HS-27A (cell line): ENCODE results near the gene RNU1-2.
"Not testable (repeated sequence)": the region's sequence is repeated elsewhere in the genome, so short reads cannot be mapped to it uniquely, and the experiment has no call there.

Source experiments
- DNase-seq: peaks from one replicate; pipeline ENCODE4 v3.0.0-alpha.2; 2012; ENCODE audit warnings: low read depth, missing footprints

RNU1-2 gene

DNA sequence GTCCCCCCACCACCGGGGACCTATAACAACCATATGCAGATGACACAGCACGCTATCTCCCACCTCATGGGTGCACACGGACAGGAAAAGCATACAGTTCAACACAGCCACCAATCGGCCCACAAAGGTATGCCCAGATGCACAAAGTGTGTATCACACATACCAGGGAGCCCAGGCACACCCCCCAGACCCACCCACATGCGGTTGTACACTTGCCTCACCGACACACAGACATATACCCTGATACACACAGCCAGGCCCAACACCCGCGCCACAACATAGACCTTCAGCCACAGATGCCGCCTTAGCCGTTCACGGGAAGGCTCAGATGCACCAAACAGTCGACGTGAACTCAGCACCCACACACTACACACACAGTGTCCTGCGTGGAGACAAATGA, 31.5 kb downstream of the RNU1-2 start:
- no peak for DNase-seq

DNA sequence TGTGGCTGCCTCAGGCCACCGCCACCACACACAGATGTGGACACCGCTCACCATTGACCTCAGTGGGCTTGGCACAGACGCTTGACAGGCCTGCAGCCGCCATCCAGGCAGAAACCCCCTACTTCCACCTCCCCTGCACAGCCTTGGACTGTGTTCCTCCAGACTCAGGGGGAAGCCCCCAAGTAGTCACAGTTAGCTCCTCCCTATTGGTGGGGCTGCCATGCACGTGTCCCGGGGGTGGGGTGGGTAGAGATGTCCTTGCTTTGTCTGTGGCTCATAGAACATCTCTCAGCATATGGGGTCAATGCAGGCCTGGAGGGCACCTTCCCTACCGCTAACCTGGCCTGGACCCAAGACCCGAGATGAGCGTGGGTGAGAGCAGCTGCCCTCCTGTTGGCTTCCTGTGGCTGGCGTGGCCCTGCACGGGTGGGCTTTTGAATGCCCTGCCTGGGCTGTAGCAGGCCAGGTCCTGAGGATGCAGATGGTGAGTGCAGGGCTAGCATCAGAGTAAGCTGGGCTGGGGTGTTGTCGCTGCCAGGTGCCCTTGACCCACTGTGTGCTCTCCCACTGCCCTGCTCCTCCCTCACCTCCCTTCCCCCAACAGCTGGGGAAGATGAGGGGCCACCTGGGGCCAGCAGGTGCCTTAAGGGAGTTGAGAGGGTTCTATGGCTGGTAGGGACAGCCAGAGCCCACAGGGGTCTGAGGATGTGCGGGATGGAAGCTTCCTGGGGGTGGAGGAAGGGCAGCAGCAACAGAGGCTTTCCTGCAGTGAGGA, 32.1 kb downstream of the RNU1-2 start:
- DNase-seq, result no peak

DNA sequence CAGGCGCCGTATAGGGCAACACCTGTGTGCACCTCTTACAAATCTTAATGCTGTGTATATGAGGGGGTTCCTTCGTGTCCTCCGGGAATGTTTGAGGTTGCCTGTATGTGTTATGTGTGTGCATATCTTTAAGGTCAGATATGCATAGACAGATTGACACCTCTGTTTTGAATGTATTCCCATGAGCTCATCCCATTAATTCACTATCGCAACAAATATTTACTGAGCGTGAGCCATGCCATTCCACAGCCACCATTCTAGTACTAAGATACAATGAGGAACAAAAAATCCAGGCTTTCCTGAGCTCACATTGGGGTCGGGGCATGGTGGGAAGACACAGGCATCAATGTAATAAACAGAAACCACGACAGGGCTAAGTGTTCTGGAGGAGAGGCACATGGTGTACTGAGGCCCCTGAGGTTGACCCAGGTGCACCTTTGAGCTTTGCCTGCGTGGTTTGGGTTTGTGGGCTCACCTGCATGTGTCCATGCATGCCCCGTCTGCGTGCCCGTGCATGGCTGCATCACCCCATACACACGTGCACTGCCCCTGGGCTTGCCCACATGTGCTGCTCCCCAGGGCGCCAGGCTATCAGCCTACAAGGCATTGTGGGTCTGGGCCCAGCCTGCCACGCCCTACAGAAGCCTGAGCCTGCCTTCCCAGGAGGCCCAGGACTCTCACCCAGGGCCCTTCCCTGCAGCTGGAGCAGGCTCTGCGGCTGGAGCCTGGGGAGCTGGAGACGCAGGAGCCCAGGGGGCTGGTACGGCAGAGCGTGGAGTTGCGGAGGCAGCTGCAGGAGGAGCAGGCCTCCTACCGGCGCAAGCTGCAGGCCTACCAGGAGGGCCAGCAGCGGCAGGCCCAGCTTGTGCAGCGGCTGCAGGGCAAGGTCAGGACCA, 33.6 kb downstream of the RNU1-2 start:
- DNase-seq, result not testable (repeated sequence)

DNA sequence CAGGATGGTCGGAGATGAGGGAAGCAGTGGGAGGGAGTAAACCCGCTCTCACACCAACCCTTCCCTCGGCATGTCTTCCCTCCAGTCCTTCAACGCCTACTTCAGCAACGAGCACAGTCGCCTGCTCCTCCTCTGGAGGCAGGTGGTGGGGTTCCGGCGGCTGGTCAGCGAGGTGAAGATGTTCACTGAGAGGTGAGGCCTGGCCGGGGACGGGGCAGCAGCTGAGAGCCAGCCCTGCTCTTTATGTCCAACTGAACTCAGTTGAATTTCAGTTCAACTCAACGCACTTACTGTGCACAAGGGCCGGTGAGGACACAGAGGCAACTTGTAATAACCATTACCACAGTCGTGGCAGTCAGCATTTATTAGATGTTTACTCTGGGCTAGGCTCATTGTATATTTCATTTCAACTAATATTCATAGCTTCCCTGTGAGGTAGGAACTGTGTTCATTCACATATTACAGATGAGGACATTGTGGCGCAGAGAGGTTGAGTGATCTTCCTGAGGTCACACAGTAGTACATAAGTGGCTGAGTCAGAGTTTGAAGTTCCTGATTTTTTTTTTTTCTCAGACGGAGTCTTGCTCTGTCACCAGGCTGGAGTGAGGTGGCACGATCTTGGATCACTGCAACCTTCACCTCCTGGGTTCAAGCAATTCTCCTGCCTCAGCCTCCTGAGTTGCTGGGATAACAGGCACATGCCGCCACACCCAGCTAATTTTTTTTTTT, 35.6 kb downstream of the RNU1-2 start:
- DNase-seq, result not testable (repeated sequence)

DNA sequence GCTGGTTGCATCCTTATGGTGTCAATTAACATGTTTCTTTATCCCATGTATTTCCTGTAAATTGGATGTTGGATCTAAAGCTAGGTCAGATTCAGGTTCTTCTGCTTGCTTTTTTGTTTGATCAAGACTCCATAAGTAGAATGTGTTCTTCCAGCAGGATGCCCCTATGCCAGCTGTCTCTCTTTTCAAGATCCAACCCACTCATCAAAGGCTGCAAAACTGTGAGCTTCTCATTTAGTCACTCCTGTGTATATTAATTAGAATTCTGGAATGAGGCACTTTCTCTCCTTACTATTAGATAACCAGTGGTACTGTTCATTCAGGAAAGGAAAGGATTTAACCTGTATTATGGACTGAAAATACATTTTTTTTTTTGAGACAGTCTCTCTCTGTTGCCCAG, 38.2 kb downstream of the RNU1-2 start:
- not testable (repeated sequence) for DNase-seq

DNA sequence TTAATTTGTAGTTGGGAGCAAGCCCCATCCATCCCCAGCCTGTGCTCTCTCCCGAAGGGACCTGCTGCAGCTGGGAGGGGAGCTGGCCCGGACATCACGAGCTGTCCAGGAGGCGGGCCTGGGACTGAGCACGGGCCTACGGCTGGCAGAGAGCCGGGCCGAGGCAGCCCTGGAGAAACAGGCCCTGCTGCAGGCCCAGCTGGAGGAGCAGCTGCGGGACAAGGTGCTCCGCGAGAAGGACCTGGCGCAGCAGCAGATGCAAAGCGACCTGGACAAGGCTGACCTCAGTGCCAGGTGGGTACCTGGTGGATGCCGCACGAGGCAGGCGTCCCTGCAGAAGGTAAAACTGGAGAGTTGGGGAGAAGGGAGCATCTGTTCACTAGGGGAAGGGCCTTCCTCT, 40.8 kb downstream of the RNU1-2 start:
- DNase-seq, result not testable (repeated sequence)

DNA sequence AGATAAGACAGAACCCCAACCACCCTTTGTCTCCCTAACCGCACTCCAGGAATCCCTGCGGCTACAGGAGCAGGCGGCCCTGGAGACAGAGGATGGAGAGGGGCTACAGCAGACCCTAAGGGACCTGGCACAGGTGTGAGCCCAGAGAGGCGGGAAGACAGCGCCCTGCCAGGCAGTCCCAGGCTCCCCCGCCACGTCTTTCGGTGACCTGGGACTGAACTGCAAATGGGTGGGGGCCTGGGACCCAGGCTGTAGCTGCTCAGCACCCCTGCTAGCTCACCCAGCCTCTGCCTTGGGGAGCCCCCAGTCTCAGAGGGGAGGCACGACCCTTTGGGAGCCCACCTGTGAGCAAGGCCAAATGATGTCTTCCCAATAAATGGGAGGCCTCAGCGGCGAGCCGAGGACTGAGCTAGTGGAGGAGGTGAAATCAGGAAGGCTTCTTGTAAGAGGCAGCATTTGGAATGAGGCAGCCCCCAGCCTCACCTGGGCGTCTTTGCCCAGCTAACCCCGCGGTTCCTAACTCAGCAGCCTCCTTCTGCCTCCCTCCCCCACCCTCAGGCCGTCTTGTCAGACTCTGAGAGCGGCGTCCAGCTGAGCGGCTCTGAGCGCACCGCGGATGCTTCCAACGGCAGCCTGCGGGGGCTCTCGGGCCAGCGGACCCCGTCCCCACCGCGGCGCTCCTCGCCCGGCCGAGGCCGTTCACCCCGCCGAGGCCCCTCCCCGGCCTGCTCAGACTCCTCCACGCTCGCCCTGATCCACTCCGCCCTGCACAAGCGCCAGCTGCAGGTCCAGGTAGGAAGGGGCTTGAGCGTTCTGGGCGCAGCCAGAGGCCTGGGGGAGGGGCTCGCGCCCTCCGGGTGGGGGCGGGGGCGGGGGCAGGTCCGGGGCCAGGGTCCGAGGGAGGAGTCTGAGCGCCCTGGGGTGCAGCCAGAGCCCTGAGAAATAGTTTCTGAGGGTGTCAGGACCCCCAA, 42.9 kb downstream of the RNU1-2 start:
- DNase-seq, result no peak

DNA sequence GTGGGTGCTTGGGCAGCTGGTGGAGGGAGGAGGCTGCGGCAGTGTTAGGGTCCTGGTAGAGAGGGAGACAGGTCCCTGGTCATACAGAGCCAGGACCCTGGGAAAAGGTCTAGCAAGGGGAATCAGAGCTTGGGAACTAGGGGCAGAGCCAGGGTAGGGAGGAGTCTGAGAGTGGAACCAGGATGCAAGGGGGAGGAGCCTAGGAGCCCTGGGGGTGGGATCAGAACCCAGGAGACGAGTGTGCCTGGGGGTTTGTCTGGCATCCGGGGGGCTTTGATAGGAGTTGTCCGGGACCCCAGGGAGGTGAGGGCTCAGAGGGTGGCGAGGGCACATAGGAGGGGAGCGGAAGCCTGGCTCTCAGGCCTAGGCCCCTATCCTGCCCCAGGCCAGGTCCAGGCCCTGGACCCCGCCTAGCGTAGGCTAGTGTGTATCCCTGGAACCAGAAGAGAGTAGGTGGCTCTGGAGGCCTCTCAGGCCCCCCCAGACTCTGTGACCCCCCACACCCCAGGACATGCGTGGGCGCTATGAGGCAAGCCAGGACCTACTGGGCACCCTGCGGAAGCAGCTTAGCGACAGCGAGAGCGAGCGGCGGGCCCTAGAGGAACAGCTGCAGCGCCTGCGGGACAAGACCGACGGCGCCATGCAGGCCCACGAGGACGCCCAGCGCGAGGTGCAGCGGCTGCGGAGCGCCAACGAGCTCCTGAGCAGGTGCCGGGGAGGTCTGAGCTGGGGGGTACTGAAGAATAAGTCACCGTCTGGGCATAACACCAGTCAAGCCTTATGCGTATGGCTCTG, 43.8 kb downstream of the RNU1-2 start:
- DNase-seq, result not testable (repeated sequence)

DNA sequence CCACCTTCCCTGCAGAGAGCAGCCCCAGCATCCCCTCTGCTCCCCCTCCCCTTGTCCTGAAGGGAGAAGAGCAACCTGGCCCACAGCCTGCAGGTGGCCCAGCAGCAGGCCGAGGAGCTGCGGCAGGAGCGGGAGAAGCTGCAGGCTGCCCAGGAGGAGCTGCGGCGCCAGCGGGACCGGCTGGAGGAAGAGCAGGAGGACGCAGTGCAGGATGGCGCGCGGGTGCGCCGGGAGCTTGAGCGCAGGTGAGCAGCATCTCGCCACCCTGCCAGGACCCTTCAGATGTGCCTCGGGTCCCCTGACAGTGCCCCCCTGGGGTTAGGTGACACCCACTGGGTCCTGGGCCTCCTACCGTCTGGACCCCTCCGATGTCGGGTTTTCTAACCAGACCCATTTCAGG, 48.3 kb downstream of the RNU1-2 start:
- no peak for DNase-seq

DNA sequence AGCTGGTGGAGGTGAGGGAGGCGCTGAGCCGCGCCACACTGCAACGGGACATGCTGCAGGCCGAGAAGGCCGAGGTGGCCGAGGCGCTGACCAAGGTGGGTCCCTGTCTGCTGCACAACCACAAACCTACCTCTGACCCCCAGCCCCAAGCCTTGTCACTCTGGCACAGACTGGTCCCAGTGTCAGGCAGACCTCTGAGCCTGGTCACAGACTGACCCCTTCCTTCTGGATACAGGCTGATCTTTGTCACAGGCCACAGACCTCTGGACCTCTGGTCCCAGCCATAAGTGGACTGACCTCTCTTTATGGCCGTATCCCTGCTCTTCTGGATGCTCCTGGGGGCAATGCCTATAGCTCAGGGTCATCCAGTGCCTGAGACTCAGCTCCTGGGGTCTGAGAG, 49.7 kb downstream of the RNU1-2 start:
- DNase-seq, result not testable (repeated sequence)
